ENCODE measurements around the gene KRTAP27-1.

- TF ChIP-seq CTCF (IDR thresholded peaks at IDR 0.05) = no peak
- no peak for TF ChIP-seq POLR2A (IDR thresholded peaks at IDR 0.05)
Measured at GRCh38 chr21:30345014-30345413, 7.5 kb upstream of the KRTAP27-1 start.
